ENCODE results near the gene C1QTNF4. TPM values are rescaled to one million over a fixed set of nuclear protein-coding genes. Genes with fewer than 3 reads are reported as not detected.

C1QTNF4 gene
- total RNA-seq, 2 experiments from 2014 or later: 3.6 TPM; not detected in 1

GRCh38 chr11:47603295-47603694, 9.1 kb upstream of the C1QTNF4 start:
- CTCF ChIA-PET (ENCODE audit: unreplicated experiment): no interaction called here
- Histone ChIP-seq H3K4me3 (ENCODE audit: low read depth, low read length, poor library complexity, severe bottlenecking) (no peak overlapping the region), H3K36me3 (ENCODE audit: insufficient read depth, low read length) (no peaks in the 10 kb centered on the region), H3K9me3 (ENCODE audit: low read length) (no peaks in the 10 kb centered on the region), H3K4me1 (ENCODE audit: insufficient read depth, low read length, poor library complexity, severe bottlenecking) (peaks cover 14% of the 10 kb centered on the region), H2AFZ (ENCODE audit: low read length) (no peak overlapping the region), H3K4me2 (ENCODE audit: low read length) (no peak overlapping the region), H3K9me2 (ENCODE audit: insufficient read depth, low read length) (no peaks in the 10 kb centered on the region), H4K20me1 (ENCODE audit: insufficient read depth, low read length) (no peaks in the 10 kb centered on the region), H3K27ac (ENCODE audit: low read depth, low read length, poor library complexity, severe bottlenecking) (no peak overlapping the region), H3K79me2 (ENCODE audit: insufficient read depth, low read depth, low read length) (no peaks in the 10 kb centered on the region)
- intact Hi-C loops (cut with micrococcal nuclease; ENCODE audit: unreplicated experiment): no loop called here
- BruUV-seq (replicated peaks): no TSS peak
- TF ChIP-seq EZH2phosphoT487 (IDR thresholded peaks at IDR 0.05; ENCODE audit: borderline replicate concordance, low read depth, low read length) (no peak), CTCF (conservative IDR thresholded peaks at IDR 0.05; ENCODE audit: low read length) (no peak)
- POLR2A ChIA-PET: interaction anchor here (0.6 kb wide), 1 partner anchor 10 kb away, joined by 3 read pairs; no protein-coding TSS in a partner anchor
- no peak for DNase-seq (ENCODE audit: low spot score)

- Histone ChIP-seq H4K20me1 (ENCODE audit: insufficient read depth, low read length) (no peaks in the 10 kb centered on the region), H3K4me2 (ENCODE audit: low read length) (no peak overlapping the region), H3K27ac (ENCODE audit: low read depth, low read length, poor library complexity, severe bottlenecking) (no peak overlapping the region), H3K9me3 (ENCODE audit: low read length) (no peaks in the 10 kb centered on the region), H2AFZ (ENCODE audit: low read length) (no peak overlapping the region), H3K4me1 (ENCODE audit: insufficient read depth, low read length, poor library complexity, severe bottlenecking) (no peaks in the 10 kb centered on the region), H3K79me2 (ENCODE audit: insufficient read depth, low read depth, low read length) (no peaks in the 10 kb centered on the region), H3K4me3 (ENCODE audit: low read depth, low read length, poor library complexity, severe bottlenecking) (no peak overlapping the region), H3K36me3 (ENCODE audit: insufficient read depth, low read length) (no peaks in the 10 kb centered on the region), H3K9me2 (ENCODE audit: insufficient read depth, low read length) (no peaks in the 10 kb centered on the region)
- no peak for DNase-seq (ENCODE audit: low spot score)
- BruUV-seq (replicated peaks): no TSS peak
- CTCF ChIA-PET (ENCODE audit: unreplicated experiment): no interaction called here
- POLR2A ChIA-PET: interaction anchor here (0.7 kb wide), 2 partner anchors 108 to 221 kb away, joined by 3 to 4 read pairs; no protein-coding TSS in a partner anchor
- intact Hi-C loops (cut with micrococcal nuclease; ENCODE audit: unreplicated experiment): no loop called here
- TF ChIP-seq EZH2phosphoT487 (IDR thresholded peaks at IDR 0.05; ENCODE audit: borderline replicate concordance, low read depth, low read length) (no peak), CTCF (conservative IDR thresholded peaks at IDR 0.05; ENCODE audit: low read length) (no peak)
Observed at GRCh38 chr11:47599902-47600301, 5.7 kb upstream of the C1QTNF4 start.

GRCh38 chr11:47595967-47596366, 1.8 kb upstream of the C1QTNF4 start:
- ChIA-PET CTCF (ENCODE audit: unreplicated experiment) (no interaction called here), POLR2A (interaction anchor here (0.6 kb wide), 1 partner anchor 124 kb away, joined by 6 read pairs; no protein-coding TSS in a partner anchor)
- Histone ChIP-seq H3K36me3 (ENCODE audit: insufficient read depth, low read length) (no peaks in the 10 kb centered on the region), H3K9me2 (ENCODE audit: insufficient read depth, low read length) (no peaks in the 10 kb centered on the region), H3K4me1 (ENCODE audit: insufficient read depth, low read length, poor library complexity, severe bottlenecking) (peaks cover 6% of the 10 kb centered on the region), H3K79me2 (ENCODE audit: insufficient read depth, low read depth, low read length) (no peaks in the 10 kb centered on the region), H3K4me2 (ENCODE audit: low read length) (no peak overlapping the region), H3K27ac (ENCODE audit: low read depth, low read length, poor library complexity, severe bottlenecking) (no peak overlapping the region), H3K9me3 (ENCODE audit: low read length) (no peaks in the 10 kb centered on the region), H3K4me3 (ENCODE audit: low read depth, low read length, poor library complexity, severe bottlenecking) (no peak overlapping the region), H4K20me1 (ENCODE audit: insufficient read depth, low read length) (no peaks in the 10 kb centered on the region), H2AFZ (ENCODE audit: low read length) (no peak overlapping the region)
- intact Hi-C loops (cut with micrococcal nuclease; ENCODE audit: unreplicated experiment): no loop called here
- no peak for DNase-seq (ENCODE audit: low spot score)
- BruUV-seq (replicated peaks): no TSS peak
- TF ChIP-seq CTCF (conservative IDR thresholded peaks at IDR 0.05; ENCODE audit: low read length) (no peak), EZH2phosphoT487 (IDR thresholded peaks at IDR 0.05; ENCODE audit: borderline replicate concordance, low read depth, low read length) (no peak)

Measured in OCI-LY7 (cell line).